B cell (primary cell): ENCODE measurements around the gene CCDC86. TPM values are rescaled to one million over a fixed set of nuclear protein-coding genes. Genes with fewer than 3 reads are reported as not detected.

Experiments used
- ATAC-seq: fragments of 200-7000 bp; cut with Tn5 transposase; one replicate; pipeline ENCODE4 v1.10.0; 2021; ENCODE audit warnings: low read depth, mild to moderate bottlenecking, moderate number of reproducible peaks, moderate library complexity
- CTCF ChIA-PET: fragments of 350-600 bp; sonication (Branson Sonifier 250); formaldehyde crosslinking; loops from one replicate; lab custom pipeline; 2021; ENCODE audit warnings: antibody characterized with exemption, inconsistent platforms; lab: Charles Lee
- POLR2A ChIA-PET: fragments of 350-600 bp; sonication (Branson Sonifier 250); formaldehyde crosslinking; loops from one replicate; lab custom pipeline; 2021; ENCODE audit warnings: antibody characterized with exemption; lab: Charles Lee
- DNase-seq: peaks from one replicate; pipeline ENCODE4 v3.0.0; 2013
- H2AFZ ChIP-seq: 2 replicates; pipeline ENCODE4 v1.6.1; 2012; ENCODE audit warnings: mild to moderate bottlenecking, low read depth, low read length; ENCODE audit not compliant: insufficient read depth, poor library complexity, severe bottlenecking
- H3K27ac ChIP-seq, 2 donors: 1 replicate in 1 of 2; 2 replicates in 1 of 2; pipeline ENCODE4 v1.5.1; 2012 to 2013; ENCODE audit warnings: low read length in 2 of 2, mild to moderate bottlenecking in 2 of 2, moderate library complexity in 1 of 2
- H3K27me3 ChIP-seq, 4 experiments: fragments of 200-600 bp in 1 of 4; sonication (generic) in 1 of 4; replicated peaks in 1 of 4; 1 replicate in 2 of 4; 2 replicates in 2 of 4; pipeline versions ENCODE4 v1.6.1 to v1.7.0; 2013 to 2016; ENCODE audit warnings: low read length in 3 of 4, mild to moderate bottlenecking in 2 of 4, mixed read lengths in 1 of 4, moderate library complexity in 1 of 4; ENCODE audit not compliant: insufficient read depth in 4 of 4, control insufficient read depth in 3 of 4; ENCODE audit errors: control extremely low read depth in 1 of 4
- H3K36me3 ChIP-seq, 2 experiments: replicated peaks in 1 of 2; 1 replicate in 1 of 2; 2 replicates in 1 of 2; pipeline versions ENCODE4 v1.6.1 to v1.7.1; 2013; ENCODE audit warnings: low read length in 1 of 2; ENCODE audit not compliant: insufficient read depth in 2 of 2, control insufficient read depth in 1 of 2; ENCODE audit errors: control extremely low read depth in 1 of 2, extremely low read depth in 1 of 2
- H3K4me1 ChIP-seq, 2 donors: fragments of 200-600 bp in 1 of 2; sonication (generic) in 1 of 2; 1 replicate in 1 of 2; 2 replicates in 1 of 2; pipeline versions ENCODE4 v1.5.1 to v1.6.1; 2013 to 2017; ENCODE audit warnings: low read length in 2 of 2; ENCODE audit not compliant: control insufficient read depth in 2 of 2, insufficient read depth in 2 of 2
- H3K4me2 ChIP-seq: replicated peaks from 2 replicates; pipeline ENCODE3; 2012; ENCODE audit warnings: mild to moderate bottlenecking, low read depth, low read length; ENCODE audit not compliant: poor library complexity, severe bottlenecking
- H3K4me3 ChIP-seq, 5 experiments: fragments of 200-600 bp in 1 of 5; sonication (generic) in 1 of 5; 1 replicate in 3 of 5; 2 replicates in 2 of 5; pipeline versions ENCODE4 v1.5.1 to v1.7.0; 2011 to 2016; ENCODE audit warnings: low read length in 4 of 5, mild to moderate bottlenecking in 4 of 5, low read depth in 2 of 5, control low read depth in 1 of 5, moderate library complexity in 1 of 5; ENCODE audit not compliant: insufficient read depth in 1 of 5; ENCODE audit errors: control extremely low read depth in 1 of 5, extremely low read depth in 1 of 5
- H3K79me2 ChIP-seq: fragments of 200-600 bp; sonication (generic); one replicate; pipeline ENCODE4 v1.6.0; 2016; ENCODE audit warnings: low read length; ENCODE audit not compliant: control insufficient read depth, insufficient read depth
- H3K9ac ChIP-seq: fragments of 200-600 bp; sonication (generic); 2 replicates; pipeline ENCODE4 v1.6.1; 2017; ENCODE audit warnings: mild to moderate bottlenecking, low read length, moderate library complexity
- H3K9me3 ChIP-seq, 3 donors: one replicate each; pipeline versions ENCODE4 v1.6.1 to v1.7.1; 2013; ENCODE audit warnings: low read length in 2 of 3; ENCODE audit not compliant: control insufficient read depth in 2 of 3, insufficient read depth in 1 of 3; ENCODE audit errors: control extremely low read depth in 1 of 3
- H4K20me1 ChIP-seq: 2 replicates; pipeline ENCODE4 v1.6.0; 2012; ENCODE audit warnings: mild to moderate bottlenecking, low read length; ENCODE audit not compliant: insufficient read depth, control insufficient read depth, poor library complexity, severe bottlenecking
- H3K27ac Mint-ChIP-seq: one replicate; pipeline ENCODE4 v1.8.0; 2021; ENCODE audit warnings: mixed read lengths
- H3K27me3 Mint-ChIP-seq: one replicate; pipeline ENCODE4 v1.8.0; 2021; ENCODE audit warnings: mixed read lengths
- H3K4me1 Mint-ChIP-seq: one replicate; pipeline ENCODE4 v1.8.0; 2021; ENCODE audit warnings: mixed read lengths
- H3K4me3 Mint-ChIP-seq: one replicate; pipeline ENCODE4 v1.8.0; 2021; ENCODE audit warnings: mixed read lengths
- H3K9me3 Mint-ChIP-seq: one replicate; pipeline ENCODE4 v1.8.0; 2022; ENCODE audit warnings: mixed read lengths; ENCODE audit not compliant: insufficient read depth
- CTCF ChIP-seq: fragments of 200-600 bp; IDR thresholded peaks from one replicate; pipeline ENCODE4 v1.8.0; 2022; ENCODE audit warnings: antibody characterized with exemption, mild to moderate bottlenecking
- EZH2 ChIP-seq: IDR thresholded peaks from 2 replicates; pipeline ENCODE4 v1.6.1; 2012; ENCODE audit warnings: borderline replicate concordance, low read depth, mild to moderate bottlenecking, moderate library complexity, low read length; ENCODE audit not compliant: insufficient read depth, poor library complexity, severe bottlenecking
- WGBS: methylation state at CpG from one replicate; pipeline ENCODE4 v1.1.5; 2013; ENCODE audit warnings: missing lambda C conversion rate; ENCODE audit not compliant: insufficient coverage; 5-methylcytosine and 5-hydroxymethylcytosine counted together
- intact Hi-C: fragments of 100-400 bp; cut with micrococcal nuclease; formaldehyde crosslinking; loops from one replicate; pipeline ENCODE4 v1.10.0; 2022
- polyA plus RNA-seq: library from polyadenylated mRNA; depleted of rRNA; stranded (reverse); fragments of >200 nt; gene quantifications from 2 replicates; pipeline ENCODE4 v1.2.3, GENCODE V29; 2012
- total RNA-seq, 2 donors: library from RNA; stranded (reverse); fragments of 120-200 nt in 1 of 2; gene quantifications; 1 replicate in 1 of 2; 2 replicates in 1 of 2; pipeline versions ENCODE4 v1.2.3 to v1.2.4, GENCODE V29; 2013 to 2022

CCDC86 gene
- total and polyA plus RNA-seq, 2 donors (not counting 1 experiment from before 2014, with no cell fraction given) = 10.5 to 12.4 TPM

- POLR2A ChIA-PET = no interaction called here
- no peak for ATAC-seq
- intact Hi-C loops = no loop called here
- H3K4me1 Mint-ChIP-seq = no peaks in the 10 kb centered on the region
- peaks cover 6% of the 10 kb centered on the region for H3K9me3 Mint-ChIP-seq
- no peak for DNase-seq
- peaks cover 0 to 20% (median 12%) of the 10 kb centered on the region in 3 donors for H3K9me3 ChIP-seq
- H3K4me1 ChIP-seq = no peaks in the 10 kb centered on the region
- H3K9ac ChIP-seq = no peak overlapping the region
- no peak overlapping the region for H3K4me2 ChIP-seq
- no peak overlapping the region for H3K4me3 ChIP-seq
- H3K27me3 ChIP-seq = peaks cover 0 to 3% (median 0%) of the 10 kb centered on the region in 4 experiments
- no peaks in the 10 kb centered on the region for H3K79me2 ChIP-seq
- WGBS = 95% methylated on average over 4 of the region's 4 CpGs
- peaks cover 5% of the 10 kb centered on the region for H3K27me3 Mint-ChIP-seq
- H3K36me3 ChIP-seq = no peaks in the 10 kb centered on the region
- no peak overlapping the region for H3K4me3 Mint-ChIP-seq
- H4K20me1 ChIP-seq = no peaks in the 10 kb centered on the region
- TF ChIP-seq CTCF (no peak), EZH2 (no peak)
- H2AFZ ChIP-seq = no peak overlapping the region
- no peak overlapping the region for H3K27ac Mint-ChIP-seq
- no peak overlapping the region for H3K27ac ChIP-seq
- CTCF ChIA-PET = interaction anchor here (1.0 kb wide), 1 partner anchor 13 kb away, joined by 4 read pairs; no protein-coding TSS in a partner anchor
Observed at GRCh38 chr11:60818057-60818456, 23.9 kb upstream of the CCDC86 start.

- POLR2A ChIA-PET = no interaction called here
Observed at GRCh38 chr11:60821827-60822599, 19.9 kb upstream of the CCDC86 start.

More at GRCh38 chr11:60821827-60822599, 19.9 kb upstream of the CCDC86 start:
- TF ChIP-seq CTCF (no peak), EZH2 (no peak)
- Mint-ChIP-seq H3K4me3 (no peak overlapping the region), H3K27me3 (peaks cover 5% of the 10 kb centered on the region), H3K4me1 (no peaks in the 10 kb centered on the region), H3K27ac (no peak overlapping the region), H3K9me3 (no peaks in the 10 kb centered on the region)
- Histone ChIP-seq H4K20me1 (no peaks in the 10 kb centered on the region), H3K9ac (no peak overlapping the region), H3K27me3 (peaks cover 0 to 3% (median 0%) of the 10 kb centered on the region in 4 experiments), H3K4me2 (no peak overlapping the region), H3K4me3 (no peak overlapping the region), H3K36me3 (no peaks in the 10 kb centered on the region), H3K9me3 (peaks cover 0 to 13% (median 4%) of the 10 kb centered on the region in 3 donors), H3K4me1 (no peaks in the 10 kb centered on the region), H2AFZ (no peak overlapping the region), H3K27ac (no peak overlapping the region), H3K79me2 (no peaks in the 10 kb centered on the region)
- intact Hi-C loops = no loop called here
- peak; percentile 28 for ATAC-seq
- CTCF ChIA-PET = interaction anchor here (1.5 to 1.9 kb wide), 3 partner anchors 9 to 47 kb away, joined by 3 to 7 read pairs (median 5); no protein-coding TSS in a partner anchor
- WGBS = 27% methylated on average over 12 of the region's 15 CpGs
- DNase-seq = no peak
